ENCODE measurements around the gene CLK4.

The CLK4 gene

GRCh38 chr5:178587763-178588611, 38.9 kb downstream of the CLK4 start:
- DNase-seq (ENCODE audit: low read depth in 1 of 2, low spot score in 1 of 2): no peak

GRCh38 chr5:178586396-178586795, 40.5 kb downstream of the CLK4 start:
- DNase-seq (ENCODE audit: low read depth in 1 of 2, low spot score in 1 of 2): no peak

GRCh38 chr5:178585421-178585820, 41.4 kb downstream of the CLK4 start:
- peak; percentile 24 to 56 for DNase-seq (ENCODE audit: low read depth in 1 of 2, low spot score in 1 of 2)

- DNase-seq (ENCODE audit: low read depth in 1 of 2, low spot score in 1 of 2): no peak
These were observed 43.6 kb downstream of the CLK4 start for GRCh38 chr5:178583279-178583678.

- DNase-seq (ENCODE audit: low read depth in 1 of 2, low spot score in 1 of 2): no peak
These were observed 44.6 kb downstream of the CLK4 start for GRCh38 chr5:178582291-178582690.

GRCh38 chr5:178581621-178582020, 45.2 kb downstream of the CLK4 start:
- no peak for DNase-seq (ENCODE audit: low read depth in 1 of 2, low spot score in 1 of 2)

- no peak for DNase-seq (ENCODE audit: low read depth in 1 of 2, low spot score in 1 of 2)
These were observed 46.4 kb downstream of the CLK4 start for GRCh38 chr5:178580271-178580955.

GRCh38 chr5:178577944-178578343, 48.9 kb downstream of the CLK4 start:
- DNase-seq (ENCODE audit: low read depth in 1 of 2, low spot score in 1 of 2): no peak

- DNase-seq (ENCODE audit: low read depth in 1 of 2, low spot score in 1 of 2): no peak
These were observed 49.4 kb downstream of the CLK4 start for GRCh38 chr5:178577376-178577839.

- no peak for DNase-seq (ENCODE audit: low read depth in 1 of 2, low spot score in 1 of 2)
These were observed 50.1 kb downstream of the CLK4 start for GRCh38 chr5:178576591-178577351.

- no peak for DNase-seq (ENCODE audit: low read depth in 1 of 2, low spot score in 1 of 2)
These were observed 53.6 kb downstream of the CLK4 start for GRCh38 chr5:178573216-178573615.

- no peak for DNase-seq (ENCODE audit: low read depth in 1 of 2, low spot score in 1 of 2)
These were observed 54.2 kb downstream of the CLK4 start for GRCh38 chr5:178572617-178573016.

GRCh38 chr5:178569485-178569884, 57.4 kb downstream of the CLK4 start:
- no peak for DNase-seq (ENCODE audit: low read depth in 1 of 2, low spot score in 1 of 2)

GRCh38 chr5:178564811-178565550, 61.9 kb downstream of the CLK4 start:
- DNase-seq (ENCODE audit: low read depth in 1 of 2, low spot score in 1 of 2): no peak

GRCh38 chr5:178564397-178564796, 62.5 kb downstream of the CLK4 start:
- DNase-seq (ENCODE audit: low read depth in 1 of 2, low spot score in 1 of 2): no peak

GRCh38 chr5:178563621-178564020, 63.2 kb downstream of the CLK4 start:
- DNase-seq (ENCODE audit: low read depth in 1 of 2, low spot score in 1 of 2): no peak

- no peak for DNase-seq (ENCODE audit: low read depth in 1 of 2, low spot score in 1 of 2)
These were observed 65.0 kb downstream of the CLK4 start for GRCh38 chr5:178561746-178562264.

- no peak for DNase-seq (ENCODE audit: low read depth in 1 of 2, low spot score in 1 of 2)
These were observed 65.9 kb downstream of the CLK4 start for GRCh38 chr5:178560911-178561310.

- no peak for DNase-seq (ENCODE audit: low read depth in 1 of 2, low spot score in 1 of 2)
These were observed 69.4 kb downstream of the CLK4 start for GRCh38 chr5:178557416-178557815.

GRCh38 chr5:178555771-178556211, 71.1 kb downstream of the CLK4 start:
- DNase-seq (ENCODE audit: low read depth in 1 of 2, low spot score in 1 of 2): no peak

- no peak for DNase-seq (ENCODE audit: low read depth in 1 of 2, low spot score in 1 of 2)
These were observed 71.8 kb downstream of the CLK4 start for GRCh38 chr5:178555005-178555404.
